Measurements from ENCODE around the gene KCNQ2.

The KCNQ2 gene

GRCh38 chr20:63379296-63379695 is 93.2 kb downstream of the KCNQ2 start:
- Histone ChIP-seq H3K4me3 (replicated peaks; ENCODE audit: insufficient read depth, low read length) (no peak overlapping the region), H3K27ac (replicated peaks) (no peak overlapping the region), H3K27me3 (ENCODE audit: insufficient read depth, poor library complexity, severe bottlenecking) (peaks cover 14% of the 10 kb centered on the region)
- TF ChIP-seq, protein P1, sequence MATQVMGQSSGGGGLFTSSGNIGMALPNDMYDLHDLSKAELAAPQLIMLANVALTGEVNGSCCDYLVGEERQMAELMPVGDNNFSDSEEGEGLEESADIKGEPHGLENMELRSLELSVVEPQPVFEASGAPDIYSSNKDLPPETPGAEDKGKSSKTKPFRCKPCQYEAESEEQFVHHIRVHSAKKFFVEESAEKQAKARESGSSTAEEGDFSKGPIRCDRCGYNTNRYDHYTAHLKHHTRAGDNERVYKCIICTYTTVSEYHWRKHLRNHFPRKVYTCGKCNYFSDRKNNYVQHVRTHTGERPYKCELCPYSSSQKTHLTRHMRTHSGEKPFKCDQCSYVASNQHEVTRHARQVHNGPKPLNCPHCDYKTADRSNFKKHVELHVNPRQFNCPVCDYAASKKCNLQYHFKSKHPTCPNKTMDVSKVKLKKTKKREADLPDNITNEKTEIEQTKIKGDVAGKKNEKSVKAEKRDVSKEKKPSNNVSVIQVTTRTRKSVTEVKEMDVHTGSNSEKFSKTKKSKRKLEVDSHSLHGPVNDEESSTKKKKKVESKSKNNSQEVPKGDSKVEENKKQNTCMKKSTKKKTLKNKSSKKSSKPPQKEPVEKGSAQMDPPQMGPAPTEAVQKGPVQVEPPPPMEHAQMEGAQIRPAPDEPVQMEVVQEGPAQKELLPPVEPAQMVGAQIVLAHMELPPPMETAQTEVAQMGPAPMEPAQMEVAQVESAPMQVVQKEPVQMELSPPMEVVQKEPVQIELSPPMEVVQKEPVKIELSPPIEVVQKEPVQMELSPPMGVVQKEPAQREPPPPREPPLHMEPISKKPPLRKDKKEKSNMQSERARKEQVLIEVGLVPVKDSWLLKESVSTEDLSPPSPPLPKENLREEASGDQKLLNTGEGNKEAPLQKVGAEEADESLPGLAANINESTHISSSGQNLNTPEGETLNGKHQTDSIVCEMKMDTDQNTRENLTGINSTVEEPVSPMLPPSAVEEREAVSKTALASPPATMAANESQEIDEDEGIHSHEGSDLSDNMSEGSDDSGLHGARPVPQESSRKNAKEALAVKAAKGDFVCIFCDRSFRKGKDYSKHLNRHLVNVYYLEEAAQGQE (IDR thresholded peaks at IDR 0.05; ENCODE audit: insufficient replicate concordance, low read depth), result no peak
- TF ChIP-seq SPI1 (IDR thresholded peaks at IDR 0.05; ENCODE audit: borderline replicate concordance, low read depth), result no peak
- TF ChIP-seq, protein P2, sequence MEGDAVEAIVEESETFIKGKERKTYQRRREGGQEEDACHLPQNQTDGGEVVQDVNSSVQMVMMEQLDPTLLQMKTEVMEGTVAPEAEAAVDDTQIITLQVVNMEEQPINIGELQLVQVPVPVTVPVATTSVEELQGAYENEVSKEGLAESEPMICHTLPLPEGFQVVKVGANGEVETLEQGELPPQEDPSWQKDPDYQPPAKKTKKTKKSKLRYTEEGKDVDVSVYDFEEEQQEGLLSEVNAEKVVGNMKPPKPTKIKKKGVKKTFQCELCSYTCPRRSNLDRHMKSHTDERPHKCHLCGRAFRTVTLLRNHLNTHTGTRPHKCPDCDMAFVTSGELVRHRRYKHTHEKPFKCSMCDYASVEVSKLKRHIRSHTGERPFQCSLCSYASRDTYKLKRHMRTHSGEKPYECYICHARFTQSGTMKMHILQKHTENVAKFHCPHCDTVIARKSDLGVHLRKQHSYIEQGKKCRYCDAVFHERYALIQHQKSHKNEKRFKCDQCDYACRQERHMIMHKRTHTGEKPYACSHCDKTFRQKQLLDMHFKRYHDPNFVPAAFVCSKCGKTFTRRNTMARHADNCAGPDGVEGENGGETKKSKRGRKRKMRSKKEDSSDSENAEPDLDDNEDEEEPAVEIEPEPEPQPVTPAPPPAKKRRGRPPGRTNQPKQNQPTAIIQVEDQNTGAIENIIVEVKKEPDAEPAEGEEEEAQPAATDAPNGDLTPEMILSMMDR (IDR thresholded peaks at IDR 0.05; ENCODE audit: insufficient read depth, low read length), result no peak
- TF ChIP-seq POLR2AphosphoS5 (IDR thresholded peaks at IDR 0.05; ENCODE audit: low read depth), result no peak
- no peak for TF ChIP-seq GABPA (IDR thresholded peaks at IDR 0.05; ENCODE audit: low read depth)
- no peak for DNase-seq (ENCODE audit: low read depth in 1 of 2, low spot score in 1 of 2)

- H3K4me3 ChIP-seq (replicated peaks; ENCODE audit: insufficient read depth, low read length), result no peak overlapping the region
- DNase-seq (ENCODE audit: low read depth in 1 of 2, low spot score in 1 of 2), result no peak
- TF ChIP-seq, protein P2 (IDR thresholded peaks at IDR 0.05; ENCODE audit: insufficient read depth, low read length), result no peak
- TF ChIP-seq GABPA (IDR thresholded peaks at IDR 0.05; ENCODE audit: low read depth), result no peak
- TF ChIP-seq, protein P1 (IDR thresholded peaks at IDR 0.05; ENCODE audit: insufficient replicate concordance, low read depth), result peak; percentile 89
- H3K27me3 ChIP-seq (ENCODE audit: insufficient read depth, poor library complexity, severe bottlenecking), result peaks cover 14% of the 10 kb centered on the region
- no peak overlapping the region for H3K27ac ChIP-seq (replicated peaks)
These were observed 93.8 kb downstream of the KCNQ2 start for GRCh38 chr20:63378626-63379025.

DNA sequence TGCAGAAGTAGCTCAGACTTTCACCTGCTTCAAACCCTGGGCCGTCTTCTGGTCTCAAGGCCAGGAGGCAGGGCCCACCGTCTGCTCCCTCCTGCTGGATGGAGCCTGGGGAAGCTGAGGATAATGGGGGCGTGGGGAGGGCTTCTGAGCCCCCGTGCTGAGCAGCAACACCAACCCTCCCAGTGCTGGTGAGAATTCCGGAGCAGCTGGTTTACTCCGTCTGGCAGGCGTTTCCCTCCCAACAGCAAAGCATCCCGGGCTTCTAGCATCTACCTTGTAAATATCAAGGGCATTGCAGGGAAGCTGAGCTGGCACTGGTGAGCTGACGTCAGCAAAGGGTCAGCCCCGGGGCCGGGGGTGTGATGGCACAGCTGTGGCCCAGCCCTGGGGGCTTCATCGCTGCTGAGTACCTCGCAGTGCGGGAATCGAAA is 94.5 kb downstream of the KCNQ2 start:
- TF ChIP-seq SPI1 (IDR thresholded peaks at IDR 0.05; ENCODE audit: borderline replicate concordance, low read depth) (no peak), GABPA (IDR thresholded peaks at IDR 0.05; ENCODE audit: low read depth) (no peak), POLR2AphosphoS5 (IDR thresholded peaks at IDR 0.05; ENCODE audit: low read depth) (no peak)
- TF ChIP-seq, protein P1 (IDR thresholded peaks at IDR 0.05; ENCODE audit: insufficient replicate concordance, low read depth), result no peak
- TF ChIP-seq, protein P2 (IDR thresholded peaks at IDR 0.05; ENCODE audit: insufficient read depth, low read length), result no peak
- no peak overlapping the region for H3K4me3 ChIP-seq (replicated peaks; ENCODE audit: insufficient read depth, low read length)
- no peak for DNase-seq (ENCODE audit: low read depth in 1 of 2, low spot score in 1 of 2)
- H3K27me3 ChIP-seq (ENCODE audit: insufficient read depth, poor library complexity, severe bottlenecking), result peaks cover 14% of the 10 kb centered on the region
- no peak overlapping the region for H3K27ac ChIP-seq (replicated peaks)

Data from HL-60 (cell line).